AG04450 (cell line): ENCODE results near the gene BMP5. TPM values are rescaled to one million over a fixed set of nuclear protein-coding genes. Genes with fewer than 3 reads are reported as not detected.

Experiments
- CTCF ChIA-PET: fragments of 300-600, 350-600 bp; formaldehyde crosslinking; extraction: SDS; loops from one replicate; lab custom pipeline; 2022; ENCODE audit warnings: antibody characterized with exemption, inconsistent platforms; lab: Charles Lee
- POLR2A ChIA-PET: fragments of 350-600 bp; formaldehyde crosslinking; extraction: SDS; loops from one replicate; lab custom pipeline; 2021; ENCODE audit warnings: antibody characterized with exemption, inconsistent platforms; lab: Yijun Ruan, JAX
- DNase-seq: peaks from one replicate; pipeline ENCODE4 v3.0.0-alpha.2; 2011; ENCODE audit warnings: low read depth, low spot score
- H3K27ac ChIP-seq: one replicate; pipeline ENCODE4 v1.5.1; 2012; ENCODE audit warnings: low read depth, low read length, control low read depth
- H3K27me3 ChIP-seq: one replicate; pipeline ENCODE4 v1.6.0; 2012; ENCODE audit warnings: low read length; ENCODE audit not compliant: control insufficient read depth, insufficient read depth
- H3K4me3 ChIP-seq: 2 replicates; pipeline ENCODE4 v1.5.1; 2011; ENCODE audit warnings: mild to moderate bottlenecking, low read depth, low read length, control low read depth
- H3K9me3 ChIP-seq: 2 replicates; pipeline ENCODE4 v1.5.1; 2012; ENCODE audit warnings: low read length; ENCODE audit not compliant: control insufficient read depth, insufficient read depth
- CTCF ChIP-seq: IDR thresholded peaks from 2 replicates; pipeline ENCODE4 v1.5.1; 2011; ENCODE audit warnings: low read depth, low read length, control low read depth, inconsistent platforms
- polyA plus RNA-seq: library from polyadenylated mRNA; depleted of rRNA; stranded (reverse); fragments of >200 nt; gene quantifications from 2 replicates; pipeline ENCODE4 v1.2.3, GENCODE V29; 2011

BMP5 gene
- polyA plus RNA-seq, 1 experiment = 0.63 TPM

DNA sequence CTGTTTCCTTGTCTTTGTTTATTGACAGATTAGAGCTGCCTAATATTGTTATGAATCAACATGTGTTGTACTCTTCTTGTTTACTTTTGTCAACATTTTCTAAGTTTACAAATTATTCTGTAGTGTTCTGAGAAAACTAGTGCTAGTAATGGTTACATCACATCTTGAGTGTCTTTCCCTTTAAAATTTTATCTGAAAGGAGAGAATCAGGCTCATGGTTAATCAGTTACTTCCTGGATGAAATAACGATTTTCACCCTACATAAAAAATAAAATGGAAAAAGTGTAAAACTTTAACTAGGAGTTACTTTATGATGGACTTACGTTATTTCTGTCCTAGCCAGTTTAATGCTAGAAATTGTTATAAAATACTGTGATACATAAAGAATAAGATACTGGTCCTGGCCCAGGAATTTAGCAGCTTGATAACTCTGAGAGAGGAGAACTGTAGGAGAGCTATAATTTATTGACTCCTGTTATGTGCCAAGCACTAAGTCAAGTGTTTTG lies 26.4 kb upstream of the BMP5 start:
- Histone ChIP-seq H3K4me3 (no peak overlapping the region), H3K9me3 (no peaks in the 10 kb centered on the region), H3K27ac (no peak overlapping the region), H3K27me3 (no peaks in the 10 kb centered on the region)
- no peak for TF ChIP-seq CTCF
- ChIA-PET POLR2A (no interaction called here), CTCF (interaction anchor here (0.5 kb wide), 1 partner anchor 32 kb away, joined by 4 read pairs; no protein-coding TSS in a partner anchor)
- no peak for DNase-seq

GRCh38 chr6:55898342-55898741 lies 23.0 kb upstream of the BMP5 start:
- DNase-seq = peak; percentile 36
- Histone ChIP-seq H3K27ac (no peak overlapping the region), H3K27me3 (no peaks in the 10 kb centered on the region), H3K9me3 (no peaks in the 10 kb centered on the region), H3K4me3 (no peak overlapping the region)
- TF ChIP-seq CTCF = no peak
- CTCF ChIA-PET = interaction anchor here (1.2 to 1.9 kb wide), 2 partner anchors 11 to 13 kb away, joined by 3 to 8 read pairs; no protein-coding TSS in a partner anchor
- POLR2A ChIA-PET = no interaction called here

DNA sequence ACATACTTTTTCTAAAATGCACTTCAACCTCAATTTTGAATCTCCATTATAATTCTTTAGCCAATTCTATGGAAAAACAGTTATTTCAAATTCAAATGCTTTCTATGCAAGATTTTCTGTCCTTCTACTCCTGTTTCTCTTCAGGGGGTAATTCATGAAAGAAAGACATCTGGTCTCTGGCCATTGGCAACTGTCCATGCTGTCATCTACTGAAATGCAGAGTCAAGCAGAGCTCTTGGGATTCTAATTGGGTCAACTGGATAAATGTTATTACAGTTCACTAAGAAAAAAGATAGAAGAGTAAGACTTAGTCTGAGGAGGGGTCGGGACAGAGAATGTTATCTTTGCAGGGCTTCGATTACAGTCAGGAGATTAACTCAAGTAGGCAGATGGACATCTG lies 22.0 kb upstream of the BMP5 start:
- Histone ChIP-seq H3K27me3 (no peaks in the 10 kb centered on the region), H3K9me3 (no peaks in the 10 kb centered on the region), H3K4me3 (no peak overlapping the region), H3K27ac (no peak overlapping the region)
- no peak for TF ChIP-seq CTCF
- ChIA-PET CTCF (interaction anchor here (1.2 to 3.0 kb wide), 2 partner anchors 11 to 44 kb away, joined by 4 to 12 read pairs; no protein-coding TSS in a partner anchor), POLR2A (no interaction called here)
- DNase-seq = no peak

GRCh38 chr6:55895972-55896730 lies 20.8 kb upstream of the BMP5 start:
- no peak overlapping the region for H3K4me3 ChIP-seq
- no peaks in the 10 kb centered on the region for H3K9me3 ChIP-seq
- no peaks in the 10 kb centered on the region for H3K27me3 ChIP-seq
- DNase-seq = no peak
- no peak for TF ChIP-seq CTCF
- POLR2A ChIA-PET = no interaction called here
- CTCF ChIA-PET = interaction anchor here (0.6 to 3.0 kb wide), 3 partner anchors 10 to 450 kb away, joined by 3 to 12 read pairs (median 4); no protein-coding TSS in a partner anchor
- H3K27ac ChIP-seq = no peak overlapping the region

DNA sequence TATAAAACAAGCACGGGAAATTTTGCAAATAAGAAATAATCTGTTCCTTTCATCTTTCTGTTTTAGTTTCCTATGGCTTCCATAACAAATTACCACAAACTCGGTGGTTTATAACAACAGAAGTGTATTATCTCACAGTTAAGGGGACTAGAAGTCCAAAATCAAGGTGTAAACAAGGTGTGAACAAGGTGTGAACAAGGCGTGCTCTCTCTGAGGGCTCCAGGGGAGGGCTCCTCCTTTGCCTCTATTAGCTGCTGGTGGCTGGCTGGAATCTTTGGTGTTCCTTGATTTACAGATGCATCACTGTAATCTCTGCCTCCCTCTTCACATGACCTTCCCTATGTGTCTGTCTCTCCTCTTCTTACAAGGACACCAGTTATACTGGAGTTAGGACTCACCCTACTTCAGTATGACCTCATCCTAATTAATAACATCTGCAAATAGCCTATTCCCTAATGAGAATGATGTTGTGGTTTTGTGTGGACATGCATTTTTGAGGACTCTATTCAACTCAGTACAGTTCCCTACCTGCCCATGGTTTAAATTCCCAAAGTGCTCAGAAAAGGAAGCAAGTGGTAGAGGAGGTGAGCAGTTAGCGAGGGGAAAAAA lies 17.5 kb upstream of the BMP5 start:
- H3K27ac ChIP-seq = no peak overlapping the region
- no peak for DNase-seq
- H3K9me3 ChIP-seq = 0 out of 2 replicates have a peak, but pooled peaks cover 2% of the 10 kb centered on the region
- H3K4me3 ChIP-seq = no peak overlapping the region
- TF ChIP-seq CTCF = no peak
- POLR2A ChIA-PET = no interaction called here
- no peaks in the 10 kb centered on the region for H3K27me3 ChIP-seq
- CTCF ChIA-PET = no interaction called here
